A549 (cell line): ENCODE results near the gene BAHCC1. TPM values are rescaled to one million over a fixed set of nuclear protein-coding genes. Genes with fewer than 3 reads are reported as not detected.

Source experiments
- ATAC-seq, 2 experiments: fragments of 200-7000 bp in 1 of 2; fragments of >200 bp in 1 of 2; cut with Nextera tagmentation in 1 of 2; cut with Tn5 transposase in 1 of 2; 3 replicates each; pipeline versions ENCODE4 v1.8.0 to v1.9.1; 2018 to 2020; ENCODE audit warnings: mild to moderate bottlenecking in 1 of 2, moderate library complexity in 1 of 2
- CTCF ChIA-PET: fragments of 300-600 bp; sonication (Branson Sonifier 250); formaldehyde crosslinking; extraction: SDS; loops from one replicate; lab custom pipeline; 2021; ENCODE audit warnings: antibody characterized with exemption, inconsistent platforms; lab: Yijun Ruan, JAX
- POLR2A ChIA-PET: fragments of 350-600 bp; formaldehyde crosslinking; extraction: SDS; loops from one replicate; lab custom pipeline; 2021; ENCODE audit warnings: antibody characterized with exemption, inconsistent platforms; lab: Yijun Ruan, JAX
- DNase-seq, 2 experiments: peaks; one replicate each; pipeline versions ENCODE4 v3.0.0 to v3.0.0-alpha.2; 2011 to 2016; ENCODE audit warnings: low read depth in 1 of 2, low spot score in 1 of 2
- FAIRE-seq: peaks from 2 replicates; lab custom pipeline; 2011; peaks lifted over from hg19 to GRCh38; lab: Jason Lieb, UNC
- H3K27ac ChIP-seq, 2 experiments: fragments of >200 bp; sonication (Bioruptor Twin); formaldehyde crosslinking; 3 replicates each; pipeline ENCODE4 v1.5.1; 2016 to 2017
- H3K4me1 ChIP-seq: fragments of >200 bp; sonication (Bioruptor Twin); formaldehyde crosslinking; 3 replicates; pipeline ENCODE4 v1.6.1; 2016
- H3K4me2 ChIP-seq: fragments of >200 bp; sonication (Bioruptor Twin); formaldehyde crosslinking; 3 replicates; pipeline ENCODE4 v1.6.1; 2016
- H3K4me3 ChIP-seq: fragments of >200 bp; sonication (Bioruptor Twin); formaldehyde crosslinking; 3 replicates; pipeline ENCODE4 v1.5.1; 2016
- H3K9me3 ChIP-seq: fragments of >200 bp; sonication (Bioruptor Twin); formaldehyde crosslinking; 3 replicates; pipeline ENCODE4 v1.6.1; 2016
- ATOH8 ChIP-seq: fragments of 250-450 bp; sonication (Bioruptor Pico); IDR thresholded peaks from 2 replicates; pipeline ENCODE4 v1.5.0; 2020; ENCODE audit warnings: low read depth, mild to moderate bottlenecking, moderate library complexity
- BHLHE40 ChIP-seq: IDR thresholded peaks from 2 replicates; pipeline ENCODE4 v1.6.1; 2012; ENCODE audit warnings: low read depth, low read length, inconsistent platforms
- CEBPB ChIP-seq, 2 experiments: fragments of >200 bp in 1 of 2; sonication (Bioruptor Twin) in 1 of 2; formaldehyde crosslinking in 1 of 2; IDR thresholded peaks; 2 replicates each; pipeline ENCODE4 v1.6.1; 2012 to 2016
- EHMT2 ChIP-seq: fragments of 200-600 bp; sonication (generic); IDR thresholded peaks from 2 replicates; pipeline ENCODE4 v1.6.1; 2016; ENCODE audit warnings: antibody characterized with exemption, low read depth, mild to moderate bottlenecking, moderate library complexity
- JUN ChIP-seq, 2 experiments: fragments of >200 bp; sonication (Bioruptor Twin); formaldehyde crosslinking; IDR thresholded peaks; 2 replicates in 1 of 2; 3 replicates in 1 of 2; pipeline ENCODE4 v1.6.1; 2016 to 2017
- JUNB ChIP-seq: fragments of >200 bp; sonication (Bioruptor Twin); formaldehyde crosslinking; IDR thresholded peaks from 2 replicates; pipeline ENCODE4 v1.6.1; 2016
- MAZ ChIP-seq: fragments of 150-350 bp; IDR thresholded peaks from 2 replicates; pipeline ENCODE4 v1.6.1; 2014; ENCODE audit warnings: antibody characterized with exemption, low read depth, low read length, borderline replicate concordance
- MYC ChIP-seq: IDR thresholded peaks from 2 replicates; pipeline ENCODE4 v1.6.1; 2012; ENCODE audit warnings: mild to moderate bottlenecking, inconsistent platforms, low read length, improper control_type of control experiment, borderline replicate concordance
- NR3C1 ChIP-seq: fragments of >200 bp; sonication (Bioruptor Twin); formaldehyde crosslinking; IDR thresholded peaks from 3 replicates; pipeline ENCODE4 v1.6.1; 2017
- POLR2AphosphoS2 ChIP-seq: conservative IDR thresholded peaks from 2 replicates; pipeline ENCODE4 v1.6.1; 2012; ENCODE audit warnings: low read length, improper control_type of control experiment, inconsistent platforms
- RNF2 ChIP-seq: fragments of 200-600 bp; sonication (generic); IDR thresholded peaks from 2 replicates; pipeline ENCODE4 v1.6.1; 2016; ENCODE audit warnings: low read depth, mild to moderate bottlenecking, antibody characterized with exemption, moderate library complexity, borderline replicate concordance
- TFCP2L1 ChIP-seq: fragments of 250-450 bp; sonication (Bioruptor Pico); IDR thresholded peaks from 2 replicates; pipeline ENCODE4 v1.5.0; 2021; ENCODE audit warnings: mild to moderate bottlenecking
- TP53 ChIP-seq: fragments of 250-450 bp; sonication (Bioruptor Pico); IDR thresholded peaks from 2 replicates; pipeline ENCODE4 v1.5.0; 2021; ENCODE audit warnings: mild to moderate bottlenecking, moderate library complexity
- USF2 ChIP-seq: fragments of 450-650 bp; IDR thresholded peaks from 2 replicates; pipeline ENCODE4 v1.6.1; 2014; ENCODE audit warnings: antibody characterized with exemption
- ZC3H11A ChIP-seq: fragments of 450-650 bp; IDR thresholded peaks from 2 replicates; pipeline ENCODE4 v1.6.1; 2014; ENCODE audit warnings: antibody characterized with exemption, mild to moderate bottlenecking
- WGBS: methylation state at CpG from one replicate; pipeline ENCODE4 v1.1.6; 2017; ENCODE audit errors: missing lambda C conversion rate; 5-methylcytosine and 5-hydroxymethylcytosine counted together
- polyA plus RNA-seq, 4 experiments: library from polyadenylated mRNA; depleted of rRNA in 3 of 4; stranded (reverse); fragments of >200 nt; fragmentation: RNase III in 1 of 4; extraction: RNeasy Plus Mini Kit Qiagen cat#74134 plus additional on column Dnase treatment in 1 of 4; gene quantifications; 2 replicates in 3 of 4; 3 replicates in 1 of 4; pipeline ENCODE4 v1.2.3, GENCODE V29; 2011 to 2017
- TF ChIP-seq, protein P1 (sequence below): IDR thresholded peaks from 2 replicates; pipeline ENCODE4 v1.6.1; 2012
- TF ChIP-seq, protein P2 (sequence below): IDR thresholded peaks from 2 replicates; pipeline ENCODE4 v1.6.1; 2012
- TF ChIP-seq, protein P3 (sequence below): fragments of 250-450 bp; sonication (Bioruptor Pico); IDR thresholded peaks from 2 replicates; pipeline ENCODE4 v1.5.0; 2021; ENCODE audit warnings: mild to moderate bottlenecking, moderate library complexity, borderline replicate concordance

Gene BAHCC1
- polyA plus RNA-seq, 2 of the 4 experiments (the other 2 are of a cell fraction) = 2.6 to 5.8 TPM

DNA sequence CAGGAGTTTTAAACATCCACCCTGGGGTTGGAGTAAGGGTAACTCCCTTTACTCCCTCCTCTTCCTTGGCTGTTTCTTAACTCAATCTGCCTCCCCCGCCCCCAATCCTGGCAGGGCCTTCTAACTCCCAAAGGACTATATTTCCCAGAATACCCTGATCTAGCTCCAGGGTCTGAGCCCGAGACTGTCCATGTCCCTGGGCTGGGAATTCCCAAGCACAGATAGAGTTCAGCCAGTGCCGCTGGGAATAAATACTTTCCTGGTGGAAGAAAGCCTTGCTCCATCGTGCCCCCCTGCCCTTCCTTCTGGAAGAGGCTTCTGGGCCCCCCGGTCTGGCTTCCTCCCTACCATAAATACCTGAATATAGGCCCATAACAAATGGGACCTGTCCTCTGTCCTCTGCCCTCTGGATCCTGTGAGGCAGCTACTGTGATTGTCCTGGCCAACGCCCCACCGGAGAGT is 10.2 kb downstream of the BAHCC1 start:
- CTCF ChIA-PET = interaction anchor here (0.7 to 3.5 kb wide), 12 partner anchors 9 to 114 kb away, joined by 3 to 20 read pairs (median 5); partner anchors contain the start of gene BAHCC1
- peaks cover 40% of the 10 kb centered on the region for H3K4me1 ChIP-seq
- peak overlapping the region in 1 of 2 experiments; percentile 24; a peak in 2 of 6 replicates for H3K27ac ChIP-seq
- POLR2A ChIA-PET = interaction anchor here (0.7 to 1.0 kb wide), 3 partner anchors 10 to 17 kb away, joined by 3 to 7 read pairs (median 3); partner anchors contain the start of gene BAHCC1
- peak overlapping the region; percentile 27; the same call in 2 of the 3 replicates for H3K4me2 ChIP-seq
- WGBS = 56% methylated on average over 7 of the region's 7 CpGs
- H3K9me3 ChIP-seq = no peaks in the 10 kb centered on the region
- TF ChIP-seq ZC3H11A = no peak
- no peak for FAIRE-seq
- no peak for DNase-seq
- H3K4me3 ChIP-seq = no peak overlapping the region
- ATAC-seq = no peak

- no peak for TF ChIP-seq USF2
- TF ChIP-seq RNF2 = no peak
- no peak for TF ChIP-seq TP53
- TF ChIP-seq, protein P1, sequence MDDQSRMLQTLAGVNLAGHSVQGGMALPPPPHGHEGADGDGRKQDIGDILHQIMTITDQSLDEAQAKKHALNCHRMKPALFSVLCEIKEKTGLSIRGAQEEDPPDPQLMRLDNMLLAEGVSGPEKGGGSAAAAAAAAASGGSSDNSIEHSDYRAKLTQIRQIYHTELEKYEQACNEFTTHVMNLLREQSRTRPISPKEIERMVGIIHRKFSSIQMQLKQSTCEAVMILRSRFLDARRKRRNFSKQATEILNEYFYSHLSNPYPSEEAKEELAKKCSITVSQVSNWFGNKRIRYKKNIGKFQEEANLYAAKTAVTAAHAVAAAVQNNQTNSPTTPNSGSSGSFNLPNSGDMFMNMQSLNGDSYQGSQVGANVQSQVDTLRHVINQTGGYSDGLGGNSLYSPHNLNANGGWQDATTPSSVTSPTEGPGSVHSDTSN = no peak
- Histone ChIP-seq H3K4me2 (no peak overlapping the region), H3K4me1 (peaks cover 31% of the 10 kb centered on the region), H3K9me3 (no peaks in the 10 kb centered on the region), H3K4me3 (no peak overlapping the region), H3K27ac (peak overlapping the region in 1 of 2 experiments; percentile 24; a peak in 1 of 6 replicates)
- WGBS = 91% methylated on average over 41 of the region's 42 CpGs
- no peak for ATAC-seq
- POLR2A ChIA-PET = no interaction called here
- CTCF ChIA-PET = interaction anchor here (0.7 to 3.5 kb wide), 8 partner anchors 10 to 78 kb away, joined by 3 to 20 read pairs (median 6); partner anchors contain the start of gene BAHCC1
- FAIRE-seq = no peak
- DNase-seq = no peak
These were observed 11.1 kb downstream of the BAHCC1 start for GRCh38 chr17:81406117-81406953.

GRCh38 chr17:81408049-81408448 is 12.8 kb downstream of the BAHCC1 start:
- 80% methylated on average over 13 of the region's 14 CpGs for WGBS
- Histone ChIP-seq H3K9me3 (no peaks in the 10 kb centered on the region), H3K27ac (no peak overlapping the region), H3K4me2 (no peak overlapping the region), H3K4me3 (no peak overlapping the region), H3K4me1 (peaks cover 32% of the 10 kb centered on the region)
- FAIRE-seq (no peak), ATAC-seq (no peak), DNase-seq (no peak)
- TF ChIP-seq, protein P2, sequence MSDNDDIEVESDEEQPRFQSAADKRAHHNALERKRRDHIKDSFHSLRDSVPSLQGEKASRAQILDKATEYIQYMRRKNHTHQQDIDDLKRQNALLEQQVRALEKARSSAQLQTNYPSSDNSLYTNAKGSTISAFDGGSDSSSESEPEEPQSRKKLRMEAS = no peak
- TF ChIP-seq ATOH8 (CRISPR knock-in tag) (no peak), POLR2AphosphoS2 (no peak), JUN (IDR thresholded peaks at IDR 0.05) (no peak), CEBPB (IDR thresholded peaks at IDR 0.05) (no peak), EHMT2 (no peak), BHLHE40 (no peak), RNF2 (no peak), NR3C1 (no peak), JUNB (no peak), MYC (no peak), MAZ (no peak), TFCP2L1 (no peak)
- TF ChIP-seq, protein P3, sequence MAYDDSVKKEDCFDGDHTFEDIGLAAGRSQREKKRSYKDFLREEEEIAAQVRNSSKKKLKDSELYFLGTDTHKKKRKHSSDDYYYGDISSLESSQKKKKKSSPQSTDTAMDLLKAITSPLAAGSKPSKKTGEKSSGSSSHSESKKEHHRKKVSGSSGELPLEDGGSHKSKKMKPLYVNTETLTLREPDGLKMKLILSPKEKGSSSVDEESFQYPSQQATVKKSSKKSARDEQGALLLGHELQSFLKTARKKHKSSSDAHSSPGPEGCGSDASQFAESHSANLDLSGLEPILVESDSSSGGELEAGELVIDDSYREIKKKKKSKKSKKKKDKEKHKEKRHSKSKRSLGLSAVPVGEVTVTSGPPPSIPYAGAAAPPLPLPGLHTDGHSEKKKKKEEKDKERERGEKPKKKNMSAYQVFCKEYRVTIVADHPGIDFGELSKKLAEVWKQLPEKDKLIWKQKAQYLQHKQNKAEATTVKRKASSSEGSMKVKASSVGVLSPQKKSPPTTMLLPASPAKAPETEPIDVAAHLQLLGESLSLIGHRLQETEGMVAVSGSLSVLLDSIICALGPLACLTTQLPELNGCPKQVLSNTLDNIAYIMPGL (CRISPR knock-in tag) = no peak
- ChIA-PET POLR2A (interaction anchor here (0.6 kb wide), 1 partner anchor 156 kb away, joined by 3 read pairs; no protein-coding TSS in a partner anchor), CTCF (interaction anchor here (1.3 to 4.9 kb wide), 6 partner anchors 14 to 126 kb away, joined by 3 to 23 read pairs (median 10); no protein-coding TSS in a partner anchor)
